C4-2B (cell line): ENCODE measurements around the gene TRIM15.

ENCODE experiments used
- CTCF ChIP-seq: fragments of 450-650 bp; conservative IDR thresholded peaks from 2 replicates; pipeline ENCODE4 v1.5.1; 2017; ENCODE audit warnings: mild to moderate bottlenecking
- ZFX ChIP-seq: fragments of 450-650 bp; IDR thresholded peaks from 2 replicates; pipeline ENCODE4 v1.6.1; 2017

GRCh38 chr6:30213667-30213956, 50.3 kb downstream of the TRIM15 start:
- TF ChIP-seq CTCF (no peak), ZFX (no peak)
